AG04450 (cell line): ENCODE measurements around the gene LMBRD2. TPM values are rescaled to one million over a fixed set of nuclear protein-coding genes. Genes with fewer than 3 reads are reported as not detected.

Source experiments
- CTCF ChIA-PET: fragments of 300-600, 350-600 bp; formaldehyde crosslinking; extraction: SDS; loops from one replicate; lab custom pipeline; 2022; ENCODE audit warnings: antibody characterized with exemption, inconsistent platforms; lab: Charles Lee
- POLR2A ChIA-PET: fragments of 350-600 bp; formaldehyde crosslinking; extraction: SDS; loops from one replicate; lab custom pipeline; 2021; ENCODE audit warnings: antibody characterized with exemption, inconsistent platforms; lab: Yijun Ruan, JAX
- DNase-seq: peaks from one replicate; pipeline ENCODE4 v3.0.0-alpha.2; 2011; ENCODE audit warnings: low read depth, low spot score
- H3K27ac ChIP-seq: one replicate; pipeline ENCODE4 v1.5.1; 2012; ENCODE audit warnings: low read depth, low read length, control low read depth
- H3K27me3 ChIP-seq: one replicate; pipeline ENCODE4 v1.6.0; 2012; ENCODE audit warnings: low read length; ENCODE audit not compliant: control insufficient read depth, insufficient read depth
- H3K4me3 ChIP-seq: 2 replicates; pipeline ENCODE4 v1.5.1; 2011; ENCODE audit warnings: mild to moderate bottlenecking, low read depth, low read length, control low read depth
- H3K9me3 ChIP-seq: 2 replicates; pipeline ENCODE4 v1.5.1; 2012; ENCODE audit warnings: low read length; ENCODE audit not compliant: control insufficient read depth, insufficient read depth
- polyA plus RNA-seq: library from polyadenylated mRNA; depleted of rRNA; stranded (reverse); fragments of >200 nt; gene quantifications from 2 replicates; pipeline ENCODE4 v1.2.3, GENCODE V29; 2011
- TF ChIP-seq, protein P1 (sequence below): IDR thresholded peaks from 2 replicates; pipeline ENCODE4 v1.5.1; 2011; ENCODE audit warnings: low read depth, low read length, control low read depth, inconsistent platforms

The LMBRD2 gene
- polyA plus RNA-seq, 1 experiment = 5.3 TPM

GRCh38 chr5:36174119-36174518 is 22.4 kb upstream of the LMBRD2 start:
- Histone ChIP-seq H3K27ac (no peak overlapping the region), H3K9me3 (no peaks in the 10 kb centered on the region), H3K4me3 (no peak overlapping the region), H3K27me3 (no peaks in the 10 kb centered on the region)
- TF ChIP-seq, protein P1, sequence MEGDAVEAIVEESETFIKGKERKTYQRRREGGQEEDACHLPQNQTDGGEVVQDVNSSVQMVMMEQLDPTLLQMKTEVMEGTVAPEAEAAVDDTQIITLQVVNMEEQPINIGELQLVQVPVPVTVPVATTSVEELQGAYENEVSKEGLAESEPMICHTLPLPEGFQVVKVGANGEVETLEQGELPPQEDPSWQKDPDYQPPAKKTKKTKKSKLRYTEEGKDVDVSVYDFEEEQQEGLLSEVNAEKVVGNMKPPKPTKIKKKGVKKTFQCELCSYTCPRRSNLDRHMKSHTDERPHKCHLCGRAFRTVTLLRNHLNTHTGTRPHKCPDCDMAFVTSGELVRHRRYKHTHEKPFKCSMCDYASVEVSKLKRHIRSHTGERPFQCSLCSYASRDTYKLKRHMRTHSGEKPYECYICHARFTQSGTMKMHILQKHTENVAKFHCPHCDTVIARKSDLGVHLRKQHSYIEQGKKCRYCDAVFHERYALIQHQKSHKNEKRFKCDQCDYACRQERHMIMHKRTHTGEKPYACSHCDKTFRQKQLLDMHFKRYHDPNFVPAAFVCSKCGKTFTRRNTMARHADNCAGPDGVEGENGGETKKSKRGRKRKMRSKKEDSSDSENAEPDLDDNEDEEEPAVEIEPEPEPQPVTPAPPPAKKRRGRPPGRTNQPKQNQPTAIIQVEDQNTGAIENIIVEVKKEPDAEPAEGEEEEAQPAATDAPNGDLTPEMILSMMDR = no peak
- ChIA-PET POLR2A (interaction anchor here (0.5 kb wide), 1 partner anchor 21 kb away, joined by 3 read pairs; no protein-coding TSS in a partner anchor), CTCF (interaction anchor here (0.6 to 2.1 kb wide), 3 partner anchors 23 to 131 kb away, joined by 4 to 12 read pairs (median 8); partner anchors contain the start of gene NADK2)
- no peak for DNase-seq

GRCh38 chr5:36173426-36173825 is 21.7 kb upstream of the LMBRD2 start:
- TF ChIP-seq, protein P1 = no peak
- CTCF ChIA-PET = interaction anchor here (0.6 to 2.1 kb wide), 2 partner anchors 69 to 132 kb away, joined by 3 to 12 read pairs; no protein-coding TSS in a partner anchor
- H3K27me3 ChIP-seq = no peaks in the 10 kb centered on the region
- no peak overlapping the region for H3K27ac ChIP-seq
- POLR2A ChIA-PET = no interaction called here
- no peak for DNase-seq
- no peaks in the 10 kb centered on the region for H3K9me3 ChIP-seq
- H3K4me3 ChIP-seq = no peak overlapping the region

- Histone ChIP-seq H3K27me3 (no peaks in the 10 kb centered on the region), H3K4me3 (no peak overlapping the region), H3K9me3 (no peaks in the 10 kb centered on the region), H3K27ac (no peak overlapping the region)
- ChIA-PET CTCF (interaction anchor here (3.1 kb wide), 1 partner anchor 133 kb away, joined by 9 read pairs; no protein-coding TSS in a partner anchor), POLR2A (no interaction called here)
- TF ChIP-seq, protein P1 = no peak
- no peak for DNase-seq
Observed at GRCh38 chr5:36172599-36172998, 20.9 kb upstream of the LMBRD2 start.

DNA sequence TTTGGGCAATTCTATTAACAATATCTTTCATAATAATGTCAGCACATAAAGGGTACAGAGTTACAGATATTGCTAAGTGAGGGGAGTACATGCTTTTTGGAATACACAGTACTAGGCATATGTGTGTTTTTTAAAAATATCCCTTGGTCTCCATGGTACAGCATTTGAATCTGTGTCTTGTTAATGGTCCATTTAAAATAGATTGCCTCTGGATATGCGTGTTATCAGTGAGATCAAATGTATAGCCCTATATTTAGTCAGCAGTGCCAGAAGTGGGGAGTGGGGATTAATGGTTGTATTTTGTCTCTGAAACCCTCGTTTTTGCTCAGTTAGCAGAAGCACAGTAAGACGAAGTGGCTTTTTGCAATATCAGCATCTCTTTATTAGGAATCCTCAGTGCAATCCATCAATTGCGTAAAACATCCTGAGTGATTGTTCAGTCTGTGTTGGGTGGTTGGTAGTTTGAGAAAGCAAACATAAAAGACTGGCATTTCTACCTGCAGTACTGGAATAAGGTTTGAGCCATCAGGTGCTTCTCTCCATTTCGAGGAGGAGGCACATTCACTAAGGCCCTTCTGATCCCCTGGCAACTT is 19.2 kb upstream of the LMBRD2 start:
- TF ChIP-seq, protein P1 = no peak
- DNase-seq = no peak
- POLR2A ChIA-PET = no interaction called here
- Histone ChIP-seq H3K27me3 (no peaks in the 10 kb centered on the region), H3K9me3 (no peaks in the 10 kb centered on the region), H3K27ac (no peak overlapping the region), H3K4me3 (no peak overlapping the region)
- CTCF ChIA-PET = interaction anchor here (1.2 to 3.1 kb wide), 3 partner anchors 8 to 135 kb away, joined by 4 to 9 read pairs (median 8); no protein-coding TSS in a partner anchor

- Histone ChIP-seq H3K4me3 (no peak overlapping the region), H3K9me3 (no peaks in the 10 kb centered on the region), H3K27ac (no peak overlapping the region), H3K27me3 (no peaks in the 10 kb centered on the region)
- DNase-seq = no peak
- ChIA-PET POLR2A (no interaction called here), CTCF (interaction anchor here (1.9 to 4.1 kb wide), 2 partner anchors 10 to 89 kb away, joined by 5 to 25 read pairs; no protein-coding TSS in a partner anchor)
- TF ChIP-seq, protein P1 = no peak
Observed at GRCh38 chr5:36168737-36169136, 17.1 kb upstream of the LMBRD2 start.
